C4-2B (cell line): Measurements from ENCODE around the gene APOC1.

Experiments
- ZFX ChIP-seq: fragments of 450-650 bp; IDR thresholded peaks from 2 replicates; pipeline ENCODE4 v1.6.1; 2017
- TF ChIP-seq, protein P1 (sequence below): fragments of 450-650 bp; conservative IDR thresholded peaks from 2 replicates; pipeline ENCODE4 v1.5.1; 2017; ENCODE audit warnings: mild to moderate bottlenecking

DNA sequence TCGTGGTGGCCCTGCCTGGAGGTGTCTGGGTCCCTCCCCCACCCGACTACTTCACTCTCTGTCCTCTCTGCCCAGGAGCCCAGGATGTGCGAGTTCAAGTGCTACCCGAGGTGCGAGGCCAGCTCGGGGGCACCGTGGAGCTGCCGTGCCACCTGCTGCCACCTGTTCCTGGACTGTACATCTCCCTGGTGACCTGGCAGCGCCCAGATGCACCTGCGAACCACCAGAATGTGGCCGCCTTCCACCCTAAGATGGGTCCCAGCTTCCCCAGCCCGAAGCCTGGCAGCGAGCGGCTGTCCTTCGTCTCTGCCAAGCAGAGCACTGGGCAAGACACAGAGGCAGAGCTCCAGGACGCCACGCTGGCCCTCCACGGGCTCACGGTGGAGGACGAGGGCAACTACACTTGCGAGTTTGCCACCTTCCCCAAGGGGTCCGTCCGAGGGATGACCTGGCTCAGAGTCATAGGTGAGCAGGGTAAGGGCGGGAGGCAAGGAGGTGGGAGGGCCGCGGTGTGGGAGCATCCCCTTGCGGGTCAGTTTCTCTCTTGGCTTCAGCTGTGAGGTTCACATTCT lies 49.1 kb upstream of the APOC1 start:
- TF ChIP-seq, protein P1, sequence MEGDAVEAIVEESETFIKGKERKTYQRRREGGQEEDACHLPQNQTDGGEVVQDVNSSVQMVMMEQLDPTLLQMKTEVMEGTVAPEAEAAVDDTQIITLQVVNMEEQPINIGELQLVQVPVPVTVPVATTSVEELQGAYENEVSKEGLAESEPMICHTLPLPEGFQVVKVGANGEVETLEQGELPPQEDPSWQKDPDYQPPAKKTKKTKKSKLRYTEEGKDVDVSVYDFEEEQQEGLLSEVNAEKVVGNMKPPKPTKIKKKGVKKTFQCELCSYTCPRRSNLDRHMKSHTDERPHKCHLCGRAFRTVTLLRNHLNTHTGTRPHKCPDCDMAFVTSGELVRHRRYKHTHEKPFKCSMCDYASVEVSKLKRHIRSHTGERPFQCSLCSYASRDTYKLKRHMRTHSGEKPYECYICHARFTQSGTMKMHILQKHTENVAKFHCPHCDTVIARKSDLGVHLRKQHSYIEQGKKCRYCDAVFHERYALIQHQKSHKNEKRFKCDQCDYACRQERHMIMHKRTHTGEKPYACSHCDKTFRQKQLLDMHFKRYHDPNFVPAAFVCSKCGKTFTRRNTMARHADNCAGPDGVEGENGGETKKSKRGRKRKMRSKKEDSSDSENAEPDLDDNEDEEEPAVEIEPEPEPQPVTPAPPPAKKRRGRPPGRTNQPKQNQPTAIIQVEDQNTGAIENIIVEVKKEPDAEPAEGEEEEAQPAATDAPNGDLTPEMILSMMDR = no peak
- no peak for TF ChIP-seq ZFX
